DMS 273 (cell line): ENCODE results near the gene ARHGAP10.
"Not testable (repeated sequence)": the region's sequence is repeated elsewhere in the genome, so short reads cannot be mapped to it uniquely, and the experiment has no call there.

Experiments used
- DNase-seq: peaks from one replicate; lab custom pipeline; 2025; ENCODE audit not compliant: unreplicated experiment; lab: John Stamatoyannopoulos, UW

Gene ARHGAP10

DNA sequence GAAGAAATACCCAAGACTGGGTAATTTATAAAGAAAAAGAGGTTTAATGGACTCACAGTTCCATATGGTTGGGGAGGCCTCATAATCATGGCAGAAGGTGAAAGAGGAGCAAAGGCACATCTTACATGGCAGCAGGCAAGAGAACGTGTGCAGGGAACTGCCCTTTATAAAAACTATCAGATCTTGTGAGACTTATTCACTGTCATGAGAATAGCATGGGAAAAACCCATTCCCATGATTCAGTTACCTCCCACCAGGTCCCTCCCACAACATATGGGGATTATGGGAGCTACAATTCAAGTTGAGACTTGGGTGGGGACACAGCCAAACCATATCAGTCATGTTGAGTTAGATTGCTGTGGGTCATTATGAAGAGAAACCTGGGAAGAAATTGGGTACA lies 153.3 kb downstream of the ARHGAP10 start:
- not testable (repeated sequence) for DNase-seq

DNA sequence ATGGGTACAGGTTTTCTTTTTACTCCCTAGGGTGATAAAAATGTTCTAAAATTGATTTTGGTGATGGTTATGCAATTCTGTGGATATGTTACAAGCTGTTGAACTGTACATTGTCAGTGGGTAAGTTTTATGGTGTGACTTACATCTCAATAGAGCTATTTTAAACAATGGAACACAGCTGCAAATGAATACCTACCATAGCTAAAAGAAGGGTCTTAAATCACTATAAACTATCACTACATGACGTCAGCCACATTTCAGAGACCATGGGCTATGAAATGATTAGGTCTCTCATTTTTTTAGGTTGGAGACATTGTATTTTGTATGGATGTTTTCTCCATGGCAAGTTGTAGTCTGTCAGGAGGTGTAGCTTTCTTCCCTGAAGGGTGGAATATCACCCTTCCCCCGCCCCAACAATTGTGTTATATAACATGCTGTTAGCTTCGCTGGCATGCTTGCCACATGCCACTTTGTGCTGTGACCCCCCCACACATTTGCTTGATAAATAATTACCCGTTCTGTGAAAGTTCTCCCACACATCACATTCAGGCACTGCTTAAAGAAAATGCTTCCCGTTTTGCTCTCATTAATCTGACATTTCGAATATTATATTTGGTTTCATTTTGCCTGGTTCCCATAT lies 159.7 kb downstream of the ARHGAP10 start:
- no peak for DNase-seq

DNA sequence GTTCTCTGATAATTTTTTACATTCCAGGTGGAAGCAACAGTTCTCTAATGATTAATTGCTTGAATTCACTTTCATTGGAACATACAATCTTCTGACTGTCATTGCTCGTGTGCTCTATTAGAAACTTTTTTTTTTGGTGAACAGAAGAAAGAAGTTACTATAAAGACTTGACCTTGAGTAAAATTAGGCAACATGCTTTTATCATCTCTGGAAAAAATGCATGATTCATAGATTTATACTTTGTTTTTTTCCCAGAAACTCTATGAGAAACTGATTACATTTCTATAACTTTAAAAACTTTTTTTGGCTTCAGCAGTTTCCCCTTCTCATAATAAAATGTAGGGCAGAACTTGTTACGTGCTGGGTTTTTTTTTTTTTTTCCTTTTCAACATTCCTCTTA lies 167.6 kb downstream of the ARHGAP10 start:
- no peak for DNase-seq

DNA sequence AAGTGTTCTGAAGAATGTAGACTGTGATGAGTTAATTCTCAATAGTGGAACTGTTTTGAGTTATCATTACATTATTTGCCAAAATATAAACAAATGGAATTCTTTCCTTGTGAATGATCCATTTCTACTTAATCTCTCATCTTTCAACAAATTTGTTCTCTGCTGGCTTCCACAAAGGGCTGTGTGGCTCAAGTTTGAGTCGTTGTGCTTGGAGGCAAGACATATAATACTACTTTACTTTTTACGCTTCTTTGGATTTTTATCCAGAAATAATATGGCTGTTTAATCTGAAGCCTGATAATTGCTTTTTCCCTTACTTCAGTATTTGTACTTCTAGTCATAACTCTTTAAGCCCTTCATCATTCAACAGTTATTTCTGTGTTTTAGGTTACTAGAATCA lies 169.5 kb downstream of the ARHGAP10 start:
- DNase-seq = no peak

DNA sequence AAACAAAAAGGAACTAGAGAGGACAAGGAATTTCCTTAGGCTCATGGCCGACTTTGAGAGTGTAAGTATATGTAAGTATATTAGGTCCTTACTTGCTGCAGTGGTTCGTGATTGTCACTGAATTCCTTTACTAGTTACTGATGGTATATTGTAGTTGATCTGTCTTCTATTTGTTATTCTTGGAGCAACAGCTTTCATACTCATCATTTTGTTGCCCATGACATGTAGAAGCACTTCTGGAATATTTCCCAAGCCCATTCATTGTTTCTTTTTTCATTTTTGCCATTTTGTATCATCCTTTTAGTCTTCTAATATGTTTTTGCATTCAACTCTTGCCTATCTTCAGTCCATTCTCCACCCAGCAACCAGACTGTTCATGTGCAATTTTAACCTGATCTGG lies 170.0 kb downstream of the ARHGAP10 start:
- DNase-seq = no peak

DNA sequence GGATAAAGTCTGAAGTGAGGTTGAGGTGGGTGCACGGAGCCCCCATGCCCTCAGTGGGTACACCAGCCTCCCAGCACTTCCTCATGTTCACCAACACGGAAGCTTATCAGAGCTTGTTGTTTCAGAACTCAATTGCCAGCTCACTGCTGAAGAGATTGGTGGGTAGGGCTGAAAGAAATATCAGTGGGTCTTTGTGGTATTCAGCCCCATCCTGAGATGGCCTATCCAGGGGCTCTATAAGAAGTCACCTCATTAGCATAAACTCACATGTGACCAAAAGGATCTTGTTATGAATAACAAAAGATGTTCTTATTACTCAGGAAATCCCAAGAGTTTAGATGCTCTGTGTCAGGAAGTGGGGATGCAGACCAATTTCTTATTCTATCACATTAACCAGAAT lies 177.3 kb downstream of the ARHGAP10 start:
- no peak for DNase-seq

DNA sequence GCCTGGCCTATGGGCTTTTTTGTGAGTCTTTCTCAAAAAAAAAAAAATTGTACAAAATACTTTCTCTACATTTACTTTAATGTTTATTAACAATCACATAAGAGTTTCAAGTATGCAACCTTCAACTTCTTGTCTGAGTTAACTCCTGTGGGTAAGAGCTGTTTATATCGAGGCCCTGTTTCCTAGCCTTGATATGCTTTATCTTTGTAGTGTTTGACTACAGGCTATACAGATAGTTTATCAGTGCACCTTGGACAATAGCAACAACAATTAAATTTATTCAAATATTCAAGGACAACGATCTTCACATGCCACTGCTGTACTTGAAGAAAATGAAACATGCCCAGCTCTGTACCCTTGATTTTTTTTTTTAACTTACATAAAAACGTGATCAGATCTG lies 178.4 kb downstream of the ARHGAP10 start:
- DNase-seq = no peak

DNA sequence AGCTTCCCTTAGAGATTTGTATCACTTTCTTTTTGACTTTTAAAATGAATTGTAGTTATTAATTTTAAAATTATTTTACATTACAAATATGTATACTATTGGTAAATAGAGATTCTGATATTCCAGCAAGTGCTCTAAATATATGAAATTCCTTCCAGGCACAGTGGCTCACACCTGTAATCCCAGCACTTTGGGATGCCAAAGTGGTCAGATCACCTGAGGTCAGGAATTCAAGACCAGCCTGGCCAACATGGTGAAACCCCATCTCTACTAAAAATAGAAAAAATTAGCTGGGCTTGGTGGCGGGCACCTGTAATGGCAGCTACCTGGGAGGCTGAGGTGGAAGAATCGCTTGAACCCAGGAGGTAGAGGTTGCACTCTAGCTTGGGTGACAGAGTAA lies 180.2 kb downstream of the ARHGAP10 start:
- not testable (repeated sequence) for DNase-seq

DNA sequence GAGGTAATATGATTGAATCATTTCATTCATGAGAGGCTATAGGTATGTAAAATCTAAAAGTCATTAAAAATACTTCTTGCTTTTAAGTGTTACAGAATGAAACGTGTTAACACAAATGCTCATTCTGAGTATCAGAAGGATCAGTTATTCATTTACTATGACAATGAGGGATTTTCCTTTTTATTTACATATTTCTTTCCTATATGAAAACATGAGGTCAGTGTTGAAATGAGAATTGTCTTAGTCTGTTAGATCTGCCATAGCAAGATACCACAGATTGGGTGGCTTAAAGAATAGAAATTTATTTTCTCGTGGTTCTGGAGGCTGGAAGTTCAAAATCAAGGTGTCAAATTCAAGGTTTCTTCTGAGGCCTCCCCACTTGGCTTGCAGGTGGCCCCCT lies 181.2 kb downstream of the ARHGAP10 start:
- DNase-seq = no peak

DNA sequence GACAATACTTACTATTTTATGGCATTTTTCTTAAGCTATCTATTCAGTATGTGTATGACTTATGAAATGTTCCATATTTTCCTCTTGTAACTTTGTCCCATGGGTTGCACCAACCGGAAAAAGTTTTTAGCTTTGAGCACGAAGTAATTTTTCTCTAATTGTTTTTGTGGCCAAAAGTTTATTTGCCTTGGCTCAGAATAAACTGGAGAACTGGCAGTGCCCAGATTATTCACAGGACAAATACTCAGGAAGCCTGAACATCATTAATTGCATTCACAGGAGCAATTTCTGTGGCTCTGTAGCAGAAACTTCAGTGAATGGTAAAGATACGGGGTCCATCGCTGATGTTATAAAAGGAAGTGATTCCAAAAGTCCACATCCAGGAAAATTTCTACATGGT lies 184.5 kb downstream of the ARHGAP10 start:
- no peak for DNase-seq

DNA sequence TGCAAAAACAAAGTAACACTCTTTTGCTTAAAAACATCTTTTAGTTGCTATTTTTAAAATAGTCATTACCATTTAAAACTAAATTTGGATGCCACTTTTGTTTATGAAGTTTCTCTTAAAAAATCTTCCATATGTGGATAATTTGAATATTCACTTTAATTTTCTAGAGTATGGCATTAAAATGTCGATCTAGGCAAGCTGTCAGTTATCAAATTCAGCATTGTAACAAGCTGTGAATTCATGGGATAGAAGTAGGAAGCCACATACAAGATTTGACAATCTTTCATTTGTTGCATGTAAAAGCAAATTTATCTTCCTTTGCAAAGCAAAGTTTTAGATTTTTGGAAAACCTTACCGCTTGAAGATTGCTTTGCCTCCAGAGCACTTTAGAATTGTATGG lies 191.5 kb downstream of the ARHGAP10 start:
- no peak for DNase-seq

DNA sequence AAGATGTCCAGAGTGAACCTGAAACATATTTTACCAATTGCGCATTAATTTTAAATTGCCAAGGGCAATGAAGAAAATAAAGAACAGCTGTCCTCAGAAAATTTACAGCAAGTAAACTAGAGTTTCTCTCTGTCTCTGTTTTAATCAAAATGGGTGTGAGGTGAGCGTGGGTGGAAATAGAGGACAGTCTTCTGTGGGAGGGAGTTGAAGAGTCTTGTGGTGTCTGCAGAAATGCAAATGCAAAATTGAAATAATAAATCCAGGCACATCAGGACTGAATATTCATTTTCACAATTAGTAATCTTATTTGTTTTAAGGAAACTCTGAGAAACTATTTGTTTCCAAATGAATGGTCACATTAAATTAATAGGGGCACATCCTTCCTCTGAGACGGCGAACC lies 192.0 kb downstream of the ARHGAP10 start:
- no peak for DNase-seq

DNA sequence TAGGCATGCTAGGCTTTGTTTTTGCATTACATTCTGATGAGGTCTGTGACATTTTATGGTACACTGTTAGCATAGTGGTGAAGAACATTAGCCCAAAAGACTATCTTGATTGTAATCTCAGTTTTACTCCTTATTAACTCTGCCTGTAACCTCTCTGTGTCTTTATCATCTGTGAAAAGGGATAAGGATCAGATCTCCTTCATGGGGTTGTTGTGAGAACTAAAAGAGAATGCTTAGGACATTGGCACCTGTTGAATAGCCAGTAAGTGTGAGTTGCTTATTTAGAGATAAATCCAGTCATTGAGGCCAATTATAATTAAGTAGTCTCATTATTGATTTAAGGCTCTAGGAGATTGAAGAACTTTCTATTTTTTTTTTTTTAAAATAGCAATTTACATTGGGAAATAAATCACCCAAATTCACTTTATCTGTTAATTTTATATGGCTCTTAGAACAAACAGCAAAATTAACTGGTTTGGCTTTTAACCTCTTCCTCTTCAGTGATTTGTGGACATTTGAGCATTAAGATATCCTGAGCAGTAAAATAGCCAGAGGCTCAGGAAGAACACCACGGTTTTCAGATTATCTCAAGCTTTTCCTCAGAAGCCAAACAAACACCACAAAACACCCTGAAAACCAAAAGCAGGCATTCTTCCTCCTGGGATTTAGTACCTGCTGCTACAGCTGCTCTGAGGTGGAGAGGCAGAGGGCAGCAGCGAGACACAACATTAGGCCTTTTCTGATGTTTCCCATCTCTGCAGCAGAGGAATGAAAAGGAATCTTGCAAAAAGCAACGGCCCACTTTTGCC lies 192.9 kb downstream of the ARHGAP10 start:
- peak; percentile 20 for DNase-seq

DNA sequence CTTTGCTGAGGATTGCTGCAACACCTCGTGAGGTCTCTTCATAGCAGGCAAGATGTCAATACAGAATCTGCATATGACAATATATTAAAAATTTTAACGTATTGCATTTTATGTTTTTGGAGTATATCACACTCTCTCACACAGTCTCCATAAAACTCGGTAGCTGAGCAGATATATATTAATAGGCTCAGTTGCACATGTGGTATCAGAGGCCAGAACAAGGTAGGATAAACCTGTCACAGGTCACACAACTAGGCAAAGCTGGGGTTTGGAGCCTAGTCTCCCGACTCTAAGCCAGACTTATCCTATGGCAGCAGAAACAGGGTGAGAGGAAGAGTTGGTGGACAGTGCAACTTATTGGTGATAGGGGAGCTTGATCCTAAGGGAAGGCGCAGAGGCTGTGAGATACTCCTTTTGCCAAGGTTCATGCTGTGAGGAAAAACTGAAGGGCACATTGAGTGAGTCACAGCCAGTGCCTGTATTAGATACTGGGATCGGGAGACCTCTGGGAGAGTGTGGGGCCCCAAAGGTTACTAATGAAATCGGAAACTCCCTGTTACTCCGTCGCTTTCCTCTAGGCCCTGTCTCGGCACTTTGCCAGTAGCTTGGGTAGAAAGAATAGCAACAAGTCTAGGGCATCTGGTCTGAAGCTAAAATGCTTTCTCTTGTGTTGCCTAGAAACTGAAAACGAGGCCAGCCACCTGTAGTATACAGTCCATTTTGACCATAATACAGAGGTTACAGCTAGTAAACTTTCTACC lies 195.7 kb downstream of the ARHGAP10 start:
- DNase-seq = peak; percentile 83

DNA sequence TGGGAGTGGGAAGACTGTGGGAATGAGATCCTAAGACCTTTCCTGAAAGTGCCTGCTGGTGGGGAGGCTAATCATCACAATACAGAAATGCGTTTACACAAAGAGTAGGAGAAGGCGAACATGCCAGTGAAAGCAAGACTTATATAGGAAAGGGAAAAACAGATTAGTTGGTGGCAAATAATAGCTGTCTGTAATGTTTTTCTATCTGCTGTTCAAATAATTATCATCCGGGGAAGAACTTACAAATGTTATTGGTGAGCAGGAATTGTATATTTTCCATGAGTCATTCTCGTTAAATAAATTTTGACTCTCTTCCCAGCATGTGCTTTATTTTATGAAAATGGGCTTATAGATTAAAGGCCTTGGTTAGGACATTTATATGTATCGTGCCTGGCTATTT lies 196.5 kb downstream of the ARHGAP10 start:
- DNase-seq = no peak

DNA sequence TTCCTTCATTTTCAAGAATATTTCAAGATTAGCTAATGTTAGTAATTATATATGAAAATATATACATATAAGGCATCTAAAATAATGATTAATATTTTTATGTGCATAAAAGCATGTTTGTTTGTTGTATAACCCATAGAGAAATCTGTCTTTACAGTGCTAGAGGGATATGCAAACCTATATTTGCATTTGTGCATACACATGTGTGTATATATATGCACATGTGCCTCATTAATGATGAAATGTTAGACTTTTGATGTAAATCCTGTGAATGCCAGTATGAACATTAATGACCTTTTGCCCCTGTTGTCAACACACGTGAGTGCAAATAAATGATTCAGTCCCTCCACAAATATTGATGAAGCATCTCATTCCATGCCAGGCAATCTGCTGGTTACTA lies 197.9 kb downstream of the ARHGAP10 start:
- no peak for DNase-seq

DNA sequence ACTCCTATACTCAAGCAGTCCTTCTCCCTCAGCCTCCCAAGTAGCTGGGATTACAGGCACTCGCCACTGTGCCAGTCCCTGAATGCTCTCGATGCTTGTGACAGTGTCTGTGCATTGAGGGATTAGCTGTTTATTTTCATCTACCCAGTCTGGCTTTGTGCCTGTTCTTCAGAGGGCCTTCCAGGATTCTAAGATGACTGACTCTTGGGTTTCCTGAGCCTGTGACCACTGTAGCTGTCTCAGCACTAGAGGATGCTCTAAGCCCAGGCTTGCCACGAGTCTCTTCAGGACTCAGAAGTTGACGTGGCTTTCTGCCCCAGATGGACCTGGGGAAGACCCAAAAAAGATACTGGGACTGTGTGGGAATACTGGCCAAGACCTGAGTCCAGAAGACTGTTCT lies 201.4 kb downstream of the ARHGAP10 start:
- DNase-seq = no peak

DNA sequence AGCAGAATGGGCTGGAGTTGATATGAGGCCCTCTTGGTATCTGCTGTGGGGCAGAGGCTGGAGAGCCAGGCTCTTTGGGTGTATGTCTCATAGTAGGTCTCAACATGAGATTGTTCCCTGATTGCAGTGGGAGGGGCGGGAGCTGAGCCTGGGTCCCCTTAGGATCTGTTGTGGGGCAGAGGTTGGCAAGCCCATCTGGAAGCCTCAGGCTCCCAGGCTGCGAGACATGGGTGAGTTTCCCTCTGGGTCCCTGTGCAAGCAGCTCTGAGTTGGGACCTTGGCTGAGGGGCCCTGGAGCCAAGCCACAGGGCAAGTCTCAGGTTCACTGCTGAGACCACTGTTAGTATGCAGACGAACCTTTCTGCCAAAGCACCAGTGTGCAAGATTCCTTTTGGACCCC lies 201.9 kb downstream of the ARHGAP10 start:
- no peak for DNase-seq

DNA sequence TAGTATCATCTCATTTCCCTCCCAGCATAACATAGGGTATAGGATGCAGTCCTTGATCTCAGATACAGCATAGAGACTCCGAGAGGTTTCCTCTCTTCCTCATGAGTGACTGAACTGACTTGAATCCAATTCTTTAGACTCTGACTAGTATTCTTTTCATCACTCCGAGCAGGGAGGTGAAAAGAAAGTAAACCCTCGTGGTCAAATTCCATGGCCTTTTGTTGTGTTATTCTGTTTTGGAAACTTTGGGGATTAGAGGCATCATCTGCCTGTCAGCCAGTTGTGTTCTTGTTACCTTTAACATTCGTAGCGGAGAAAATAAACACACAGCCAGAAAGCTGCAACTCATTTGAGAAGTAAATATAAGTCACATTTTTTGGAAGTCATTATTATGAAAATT lies 206.6 kb downstream of the ARHGAP10 start:
- DNase-seq = no peak

DNA sequence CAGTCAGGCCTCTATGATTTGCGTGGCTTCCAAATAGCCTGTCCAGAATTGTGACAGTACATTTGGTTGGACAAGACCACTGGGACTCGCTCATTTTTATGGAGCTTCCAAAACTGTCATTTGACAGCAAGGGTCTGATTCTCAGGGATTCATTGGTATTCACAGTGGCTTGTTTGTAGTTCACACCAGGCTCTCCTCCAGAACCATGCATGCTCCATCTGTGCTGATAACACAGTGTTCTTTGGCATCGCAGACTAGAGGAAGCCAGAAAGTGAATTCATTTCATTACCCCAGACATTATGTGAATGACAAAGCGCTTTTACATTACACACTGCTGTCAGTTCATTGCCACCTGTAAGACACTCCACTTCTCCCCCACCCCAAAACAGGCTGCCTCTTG lies 208.3 kb downstream of the ARHGAP10 start:
- DNase-seq = peak; percentile 3

DNA sequence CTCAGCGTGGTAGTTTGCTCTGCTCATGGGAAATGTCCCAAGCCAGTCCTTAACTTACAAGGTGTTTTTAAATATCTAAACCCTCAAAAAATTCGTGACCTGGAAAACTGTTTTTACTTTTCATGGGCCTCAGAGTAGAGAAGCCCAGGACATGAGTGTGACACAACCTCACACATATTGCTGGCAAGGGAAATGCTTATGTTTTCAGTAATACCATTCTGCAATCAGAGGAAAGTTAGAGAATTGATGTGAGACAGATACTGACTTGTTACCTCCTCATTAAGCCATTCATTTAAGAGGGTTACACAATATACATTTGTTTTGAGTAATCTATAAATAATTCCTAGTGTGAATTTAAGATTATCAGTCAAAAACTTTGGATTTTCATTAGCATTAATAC lies 209.5 kb downstream of the ARHGAP10 start:
- no peak for DNase-seq

DNA sequence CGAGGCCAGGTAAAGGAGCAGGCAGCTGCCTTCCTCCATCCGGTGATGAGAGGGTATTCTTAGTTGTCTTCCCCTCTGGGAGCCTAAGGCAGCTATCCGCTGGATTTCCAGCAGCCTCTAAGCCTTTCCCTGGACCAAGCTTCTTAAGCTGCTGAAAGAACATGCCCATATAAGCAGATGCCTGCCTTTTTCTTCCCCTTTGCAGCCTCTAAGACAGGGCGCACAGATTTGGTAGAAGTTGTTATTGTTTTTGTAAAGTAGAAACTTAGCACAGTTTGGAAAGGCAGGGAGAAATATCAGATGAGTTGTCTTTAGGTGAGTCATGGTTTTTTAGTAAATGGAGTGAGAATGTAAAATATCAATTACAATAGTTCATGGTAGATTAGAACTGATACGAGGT lies 210.8 kb downstream of the ARHGAP10 start:
- DNase-seq = no peak
